GM12891 (cell line): ENCODE results near the gene TLCD1.

Source experiments
- DNase-seq: peaks from one replicate; pipeline ENCODE4 v3.0.0; 2011; ENCODE audit warnings: low spot score; ENCODE audit not compliant: insufficient read length
- FAIRE-seq: peaks from 2 replicates; lab custom pipeline; 2011; peaks lifted over from hg19 to GRCh38; lab: Jason Lieb, UNC
- PAX5 ChIP-seq: IDR thresholded peaks from 2 replicates; pipeline ENCODE4 v1.6.1; 2011; ENCODE audit warnings: low read length, moderate library complexity, mild to moderate bottlenecking; ENCODE audit not compliant: insufficient read depth, severe bottlenecking
- POLR2A ChIP-seq: IDR thresholded peaks from 2 replicates; pipeline ENCODE4 v1.6.1; 2011; ENCODE audit warnings: low read depth, low read length, control low read depth
- POLR2AphosphoS5 ChIP-seq: IDR thresholded peaks from 2 replicates; pipeline ENCODE4 v1.6.1; 2011; ENCODE audit warnings: low read depth, low read length, control low read depth
- POU2F2 ChIP-seq: IDR thresholded peaks from 2 replicates; pipeline ENCODE4 v1.6.1; 2011; ENCODE audit warnings: low read depth, mild to moderate bottlenecking, control low read depth, low read length, moderate library complexity
- SPI1 ChIP-seq: IDR thresholded peaks from 2 replicates; pipeline ENCODE4 v1.6.1; 2011; ENCODE audit warnings: low read depth, low read length, control low read depth
- TAF1 ChIP-seq: IDR thresholded peaks from 2 replicates; pipeline ENCODE4 v1.6.1; 2011; ENCODE audit warnings: low read depth, low read length, control low read depth

TLCD1 gene

GRCh38 chr17:28746611-28747050 lies 20.6 kb upstream of the TLCD1 start:
- TF ChIP-seq SPI1 (no peak), TAF1 (no peak), POU2F2 (no peak), POLR2AphosphoS5 (no peak), PAX5 (no peak), POLR2A (no peak)
- FAIRE-seq (no peak), DNase-seq (no peak)

DNA sequence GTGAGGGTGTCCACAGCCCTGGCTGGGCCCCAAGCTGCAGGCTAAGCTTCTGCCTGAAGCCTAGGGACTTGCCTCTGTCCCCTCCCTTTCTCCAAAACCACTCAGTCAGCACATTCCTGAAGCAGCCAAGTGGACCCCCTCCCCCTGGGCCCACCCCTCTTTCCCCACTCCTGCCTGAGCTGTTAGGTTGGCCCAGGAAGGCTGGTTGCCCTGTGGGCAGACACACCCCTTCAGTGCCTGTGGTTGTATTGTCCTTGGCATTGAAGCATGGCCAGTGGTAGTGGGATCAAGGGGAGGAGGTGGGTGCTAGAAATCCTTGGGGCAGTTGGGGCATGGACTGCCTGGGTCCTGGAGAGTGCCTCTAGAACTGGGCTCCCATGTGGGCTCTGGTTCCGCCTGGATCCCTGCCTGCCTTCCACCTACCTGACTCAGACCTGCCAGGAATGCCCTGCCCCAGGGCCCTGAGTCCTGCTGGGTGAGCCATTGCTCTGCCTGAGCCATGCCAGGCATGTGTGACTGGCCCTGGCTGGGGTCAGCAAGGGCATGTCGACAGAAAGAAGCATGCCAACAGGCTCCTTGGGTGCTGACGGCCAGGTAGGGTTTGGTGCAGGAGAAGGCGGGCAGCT lies 19.9 kb upstream of the TLCD1 start:
- FAIRE-seq = no peak
- TF ChIP-seq POU2F2 (no peak), POLR2A (0 out of 2 replicates have a peak, but pooled peaks have one; percentile 17)
- no peak for DNase-seq

DNA sequence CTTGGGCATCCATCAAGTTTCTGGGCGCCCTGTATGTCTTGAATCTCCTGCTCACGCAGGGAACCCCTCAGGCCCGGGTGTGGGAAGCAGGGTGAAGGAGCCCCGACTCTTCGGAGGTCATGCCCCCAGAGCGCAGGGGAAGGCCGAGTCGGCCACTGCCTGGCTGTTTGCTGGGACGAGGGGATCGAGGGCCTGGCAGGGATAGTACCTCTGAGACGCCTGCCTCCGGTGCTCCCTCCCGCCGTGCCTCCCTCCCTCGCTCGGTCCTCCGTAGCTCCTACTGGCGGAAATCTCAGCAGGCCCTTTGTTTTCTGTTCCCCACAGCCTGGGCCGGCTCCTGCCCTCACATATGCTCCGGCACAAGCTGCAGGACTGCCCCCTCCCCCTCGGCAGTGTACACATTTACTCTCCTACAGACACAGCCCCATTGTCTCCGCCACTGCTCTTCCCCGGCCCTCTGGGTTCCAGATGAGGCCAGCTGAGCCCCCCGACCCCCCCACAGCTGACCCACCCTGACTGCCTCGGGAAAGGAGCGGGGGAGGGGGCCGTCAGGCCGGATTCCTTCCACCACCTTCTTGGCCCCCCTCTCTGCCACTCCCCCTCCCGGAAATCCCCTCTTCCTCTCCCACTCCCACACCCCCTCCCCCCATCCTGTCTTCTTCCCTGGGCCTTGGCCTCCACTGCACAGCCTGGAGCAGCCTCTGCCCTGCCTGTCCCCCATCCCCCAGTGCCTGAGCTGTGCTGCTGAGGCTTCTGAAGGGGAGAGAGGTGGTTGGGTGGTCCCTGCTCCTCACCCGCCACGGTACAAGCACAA lies 19.1 kb upstream of the TLCD1 start:
- DNase-seq = no peak
- TF ChIP-seq POU2F2 (peak; percentile 6; the same call in 1 of the 2 replicates), POLR2A (0 out of 2 replicates have a peak, but pooled peaks have one; percentile 2), SPI1 (no peak), POLR2AphosphoS5 (no peak)
- no peak for FAIRE-seq

- no peak for TF ChIP-seq TAF1
- DNase-seq (no peak), FAIRE-seq (no peak)
Measured at GRCh38 chr17:28744104-28744971, 18.3 kb upstream of the TLCD1 start.

DNA sequence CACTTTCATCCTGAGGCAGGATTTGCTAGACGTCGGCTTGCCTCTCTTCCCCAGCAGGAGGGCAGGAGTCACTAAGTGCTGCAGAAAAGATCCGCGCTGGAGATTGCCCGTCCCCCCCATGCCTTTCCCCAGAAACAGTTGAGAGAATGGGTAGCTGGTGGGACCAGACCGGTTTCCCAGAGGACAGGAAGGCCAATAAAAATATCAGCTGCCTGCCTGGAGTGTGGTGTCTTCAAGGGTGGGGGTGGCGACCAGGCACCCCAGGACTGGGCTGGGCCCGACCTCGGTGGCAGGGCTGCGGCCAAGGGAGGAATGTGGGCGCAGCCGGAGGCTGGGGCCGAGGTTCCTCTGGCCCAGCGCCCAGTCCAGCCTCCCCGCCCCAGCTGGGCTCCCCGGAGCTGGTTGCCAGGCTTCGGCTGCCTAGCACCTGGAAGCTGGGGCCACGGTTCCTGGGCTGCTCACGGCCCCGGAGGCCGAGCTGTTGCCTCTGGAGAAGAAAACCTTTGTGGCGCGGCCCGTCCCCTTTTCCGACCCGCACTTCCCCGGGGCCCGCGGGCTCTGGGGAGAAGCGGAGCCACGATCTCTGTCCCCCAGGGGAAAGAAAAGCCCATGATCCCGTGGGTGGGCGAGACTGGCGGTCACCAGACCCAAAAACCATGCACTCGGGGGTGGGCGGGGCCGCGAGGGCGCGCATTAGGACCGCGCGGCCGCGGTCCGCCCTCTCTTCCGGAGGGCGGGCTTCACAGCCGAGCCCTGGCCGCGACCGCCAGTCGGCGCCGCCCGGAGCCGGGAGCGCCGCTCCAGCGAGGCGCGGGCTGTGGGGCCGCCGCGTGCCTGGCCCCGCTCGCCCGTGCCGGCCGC lies 17.4 kb upstream of the TLCD1 start, which contains the start of gene TRAF4:
TRAF4 (plus strand) TSS at position 769 of the 861 bp plus-strand sequence. CDS start 102 bp downstream, outside the sequence.
- DNase-seq (peak; percentile 73), FAIRE-seq (no peak)
- TF ChIP-seq POLR2AphosphoS5 (peak; percentile 85), PAX5 (peak; percentile 7), POU2F2 (peak; percentile 45; the same call in 1 of the 2 replicates), TAF1 (peak; percentile 78), POLR2A (peak; percentile 90), SPI1 (no peak)

- peak; percentile 37 for TF ChIP-seq POLR2AphosphoS5
- no peak for TF ChIP-seq PAX5
- peak; percentile 82 for TF ChIP-seq SPI1
- TF ChIP-seq POU2F2 = peak; percentile 61; the same call in 1 of the 2 replicates
- TF ChIP-seq TAF1 = peak; percentile 54; the same call in 1 of the 2 replicates
- DNase-seq (no peak), FAIRE-seq (peak; percentile 96)
Measured at GRCh38 chr17:28741358-28742349, 15.6 kb upstream of the TLCD1 start.

- TF ChIP-seq PAX5 (no peak), SPI1 (no peak), POU2F2 (no peak), POLR2A (no peak)
- FAIRE-seq (no peak), DNase-seq (no peak)
Measured at GRCh38 chr17:28740406-28741357, 14.6 kb upstream of the TLCD1 start.
